Measurements from ENCODE around the gene H6PD. TPM values are rescaled to one million over a fixed set of nuclear protein-coding genes. Genes with fewer than 3 reads are reported as not detected.
A peak's percentile ranks its signal among the peaks of the same experiment; 100 is the strongest.

The H6PD gene
- total RNA-seq, 1 donor, result 27.2 TPM

- H3K4me3 ChIP-seq (ENCODE audit: low read depth, low read length), result no peak overlapping the region
- DNase-seq (ENCODE audit: low read depth), result peak; percentile 72
- no peak for TF ChIP-seq CTCF (IDR thresholded peaks at IDR 0.05; ENCODE audit: insufficient read depth, low read depth, low read length)
These were observed 10.1 kb downstream of the H6PD start for GRCh38 chr1:9244501-9245229.

- no peak overlapping the region for H3K4me3 ChIP-seq (ENCODE audit: low read depth, low read length)
- TF ChIP-seq CTCF (IDR thresholded peaks at IDR 0.05; ENCODE audit: insufficient read depth, low read depth, low read length), result no peak
- DNase-seq (ENCODE audit: low read depth), result no peak
These were observed 10.7 kb downstream of the H6PD start for GRCh38 chr1:9245230-9245619.

- H3K4me3 ChIP-seq (ENCODE audit: low read depth, low read length), result no peak overlapping the region
- DNase-seq (ENCODE audit: low read depth), result no peak
- TF ChIP-seq CTCF (IDR thresholded peaks at IDR 0.05; ENCODE audit: insufficient read depth, low read depth, low read length), result no peak
These were observed 11.1 kb downstream of the H6PD start for GRCh38 chr1:9245661-9246060.

- DNase-seq (ENCODE audit: low read depth), result no peak
- H3K4me3 ChIP-seq (ENCODE audit: low read depth, low read length), result no peak overlapping the region
- TF ChIP-seq CTCF (IDR thresholded peaks at IDR 0.05; ENCODE audit: insufficient read depth, low read depth, low read length), result no peak
These were observed 11.6 kb downstream of the H6PD start for GRCh38 chr1:9246215-9246614.

- no peak for DNase-seq (ENCODE audit: low read depth)
- H3K4me3 ChIP-seq (ENCODE audit: low read depth, low read length), result no peak overlapping the region
- TF ChIP-seq CTCF (IDR thresholded peaks at IDR 0.05; ENCODE audit: insufficient read depth, low read depth, low read length), result no peak
These were observed 12.5 kb downstream of the H6PD start for GRCh38 chr1:9246841-9247785.

GRCh38 chr1:9247894-9248293 lies 13.3 kb downstream of the H6PD start:
- no peak for TF ChIP-seq CTCF (IDR thresholded peaks at IDR 0.05; ENCODE audit: insufficient read depth, low read depth, low read length)
- no peak for DNase-seq (ENCODE audit: low read depth)
- no peak overlapping the region for H3K4me3 ChIP-seq (ENCODE audit: low read depth, low read length)

All from fibroblast of villous mesenchyme (primary cell).